Measurements from ENCODE around the gene CRYBG1.

Gene CRYBG1

DNA sequence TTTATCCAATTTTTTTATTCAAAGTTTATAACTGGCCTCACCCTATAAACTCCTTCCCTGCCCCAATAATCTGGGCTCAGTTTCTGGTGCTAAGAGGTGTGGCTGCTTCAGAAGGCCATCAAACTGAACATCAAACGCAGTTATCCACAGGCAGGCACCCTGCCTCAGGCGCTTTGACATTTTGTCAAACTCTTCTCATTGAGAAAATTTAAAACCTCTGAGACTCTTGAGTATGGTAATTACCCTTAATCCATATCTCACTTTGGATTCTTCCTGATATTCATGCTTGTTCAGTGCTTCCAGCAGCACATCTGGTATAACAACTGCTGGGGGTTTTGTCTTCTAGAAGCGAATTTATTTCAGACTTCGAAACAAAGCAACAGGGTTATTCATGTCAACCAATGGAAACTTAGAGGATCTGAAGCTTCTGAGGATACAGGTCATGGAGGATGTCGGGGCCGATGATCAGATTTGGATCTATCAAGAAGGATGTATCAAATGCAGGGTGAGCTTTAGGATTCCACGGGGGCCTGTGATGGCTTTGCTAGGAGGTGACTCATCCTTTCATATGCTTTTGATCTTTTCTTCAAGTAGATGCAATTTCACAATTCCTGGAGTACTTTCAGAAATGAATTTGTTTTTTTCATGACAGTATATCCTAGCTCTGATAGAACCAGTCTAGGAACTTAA lies 200.6 kb downstream of the CRYBG1 start:
- DNase-seq (ENCODE audit: low read depth): peak; percentile 79
- TF ChIP-seq, protein P1, sequence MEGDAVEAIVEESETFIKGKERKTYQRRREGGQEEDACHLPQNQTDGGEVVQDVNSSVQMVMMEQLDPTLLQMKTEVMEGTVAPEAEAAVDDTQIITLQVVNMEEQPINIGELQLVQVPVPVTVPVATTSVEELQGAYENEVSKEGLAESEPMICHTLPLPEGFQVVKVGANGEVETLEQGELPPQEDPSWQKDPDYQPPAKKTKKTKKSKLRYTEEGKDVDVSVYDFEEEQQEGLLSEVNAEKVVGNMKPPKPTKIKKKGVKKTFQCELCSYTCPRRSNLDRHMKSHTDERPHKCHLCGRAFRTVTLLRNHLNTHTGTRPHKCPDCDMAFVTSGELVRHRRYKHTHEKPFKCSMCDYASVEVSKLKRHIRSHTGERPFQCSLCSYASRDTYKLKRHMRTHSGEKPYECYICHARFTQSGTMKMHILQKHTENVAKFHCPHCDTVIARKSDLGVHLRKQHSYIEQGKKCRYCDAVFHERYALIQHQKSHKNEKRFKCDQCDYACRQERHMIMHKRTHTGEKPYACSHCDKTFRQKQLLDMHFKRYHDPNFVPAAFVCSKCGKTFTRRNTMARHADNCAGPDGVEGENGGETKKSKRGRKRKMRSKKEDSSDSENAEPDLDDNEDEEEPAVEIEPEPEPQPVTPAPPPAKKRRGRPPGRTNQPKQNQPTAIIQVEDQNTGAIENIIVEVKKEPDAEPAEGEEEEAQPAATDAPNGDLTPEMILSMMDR (conservative IDR thresholded peaks at IDR 0.05; ENCODE audit: low read depth, low read length): no peak
- no peak overlapping the region for H3K4me3 ChIP-seq (ENCODE audit: low read depth, low read length)

DNA sequence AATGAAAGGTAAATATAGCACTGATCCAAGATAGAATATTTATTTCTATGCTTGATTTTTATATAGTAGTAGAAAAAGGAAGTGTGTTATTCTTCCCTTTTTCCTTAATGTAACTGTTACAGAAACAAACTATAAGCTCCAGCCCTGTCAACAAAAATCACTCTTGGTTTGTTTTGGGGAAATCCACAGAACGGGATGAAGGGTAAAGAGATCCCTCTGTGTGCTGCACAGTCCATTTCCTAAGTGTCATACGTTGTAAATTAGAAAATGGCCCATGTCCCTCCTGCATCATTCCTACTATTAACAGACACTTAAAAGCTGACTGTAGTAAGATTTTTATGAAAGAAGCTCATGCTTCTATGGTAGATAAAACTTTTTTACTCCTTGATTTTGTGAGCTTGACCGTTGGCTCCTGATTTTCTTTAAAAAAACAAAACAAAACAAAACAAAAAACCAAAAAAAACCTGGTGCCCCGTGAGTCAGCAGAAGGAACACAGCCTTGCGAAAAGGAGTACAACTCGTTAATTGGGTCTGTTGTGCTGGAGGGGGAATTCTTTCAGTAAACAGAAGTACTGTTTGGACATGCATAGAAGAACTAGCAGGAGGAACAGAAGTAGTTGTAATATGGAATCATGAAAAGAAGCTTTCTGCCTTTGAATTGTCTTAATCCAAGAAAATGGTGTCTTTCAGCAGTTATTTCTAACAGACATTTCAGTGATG lies 201.3 kb downstream of the CRYBG1 start:
- TF ChIP-seq, protein P1 (conservative IDR thresholded peaks at IDR 0.05; ENCODE audit: low read depth, low read length): no peak
- no peak for DNase-seq (ENCODE audit: low read depth)
- no peak overlapping the region for H3K4me3 ChIP-seq (ENCODE audit: low read depth, low read length)

DNA sequence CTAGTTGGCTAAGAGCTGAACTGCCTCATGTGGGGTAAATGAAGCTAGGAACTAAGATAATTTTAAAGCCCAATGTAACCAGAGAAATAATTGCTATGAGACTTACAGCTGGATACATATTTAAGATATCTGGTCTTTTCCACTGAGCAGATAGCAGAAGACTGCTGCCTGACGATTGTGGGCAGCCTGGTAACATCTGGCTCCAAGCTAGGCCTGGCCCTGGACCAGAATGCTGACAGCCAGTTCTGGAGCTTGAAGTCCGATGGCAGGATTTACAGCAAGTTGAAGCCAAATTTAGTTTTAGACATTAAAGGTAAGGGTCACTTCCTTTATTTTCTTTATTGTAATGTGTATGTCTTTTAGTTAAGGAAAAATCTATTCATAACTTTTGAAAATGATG lies 203.1 kb downstream of the CRYBG1 start:
- DNase-seq (ENCODE audit: low read depth): no peak
- H3K4me3 ChIP-seq (ENCODE audit: low read depth, low read length): no peak overlapping the region
- TF ChIP-seq, protein P1 (conservative IDR thresholded peaks at IDR 0.05; ENCODE audit: low read depth, low read length): no peak

DNA sequence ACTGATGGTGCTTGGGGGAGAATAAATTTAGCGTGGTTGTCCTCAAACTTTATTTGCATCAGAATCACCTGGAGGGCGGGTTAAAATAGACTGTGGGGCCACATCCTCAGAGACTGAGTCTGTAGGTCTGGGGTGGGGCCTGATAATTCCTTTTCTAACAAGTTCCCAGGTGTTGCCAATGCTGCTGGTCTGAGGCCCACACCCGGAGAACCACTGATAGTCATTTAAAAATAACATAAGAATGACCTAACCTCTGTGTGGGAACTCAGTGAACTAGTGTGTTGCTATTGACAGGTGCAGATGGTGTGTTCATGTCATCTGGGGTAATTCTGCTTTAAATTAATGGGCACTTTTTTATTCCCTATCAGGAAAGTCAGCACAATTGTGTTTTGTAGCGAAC lies 204.0 kb downstream of the CRYBG1 start:
- TF ChIP-seq, protein P1 (conservative IDR thresholded peaks at IDR 0.05; ENCODE audit: low read depth, low read length): no peak
- DNase-seq (ENCODE audit: low read depth): no peak
- no peak overlapping the region for H3K4me3 ChIP-seq (ENCODE audit: low read depth, low read length)

DNA sequence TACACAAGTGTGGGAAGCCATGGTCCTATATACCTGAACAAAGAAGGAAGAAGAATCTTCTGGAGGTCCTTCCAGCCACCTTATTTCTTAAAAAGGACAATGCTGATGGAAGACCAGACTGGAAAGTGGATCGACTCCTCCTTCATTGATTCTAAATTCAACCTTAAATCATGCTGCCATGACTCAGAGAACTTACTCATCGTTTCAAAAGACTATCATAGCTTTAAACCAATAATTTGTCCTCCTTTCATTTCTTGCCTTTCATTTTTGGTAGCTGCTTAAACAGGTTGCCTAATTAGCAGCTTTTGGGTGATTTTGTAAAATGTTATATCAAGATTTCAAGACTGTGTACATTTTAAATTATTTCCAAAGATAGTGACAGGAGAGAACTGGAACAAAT lies 208.0 kb downstream of the CRYBG1 start:
- no peak overlapping the region for H3K4me3 ChIP-seq (ENCODE audit: low read depth, low read length)
- TF ChIP-seq, protein P1 (conservative IDR thresholded peaks at IDR 0.05; ENCODE audit: low read depth, low read length): no peak
- no peak for DNase-seq (ENCODE audit: low read depth)

DNA sequence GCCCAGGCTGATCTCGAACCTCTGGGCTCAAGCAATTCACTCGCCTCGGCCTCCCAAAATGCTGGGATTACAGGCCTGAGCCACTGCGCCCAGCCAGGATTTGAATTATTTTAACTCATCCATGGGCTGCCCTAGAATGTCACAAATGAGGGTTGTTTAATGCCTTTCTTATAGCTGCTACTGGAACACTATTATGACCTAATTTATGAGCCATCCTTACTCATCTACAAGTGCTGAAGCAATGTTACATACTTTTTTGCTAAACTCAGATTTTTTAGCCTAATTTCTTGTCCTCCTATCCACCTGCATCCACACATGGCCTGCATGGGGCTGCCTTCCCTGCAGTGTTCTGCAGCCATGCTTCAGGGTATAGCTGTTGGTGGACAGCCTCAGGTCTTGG lies 208.9 kb downstream of the CRYBG1 start:
- TF ChIP-seq, protein P1 (conservative IDR thresholded peaks at IDR 0.05; ENCODE audit: low read depth, low read length): no peak
- H3K4me3 ChIP-seq (ENCODE audit: low read depth, low read length): no peak overlapping the region
- no peak for DNase-seq (ENCODE audit: low read depth)

DNA sequence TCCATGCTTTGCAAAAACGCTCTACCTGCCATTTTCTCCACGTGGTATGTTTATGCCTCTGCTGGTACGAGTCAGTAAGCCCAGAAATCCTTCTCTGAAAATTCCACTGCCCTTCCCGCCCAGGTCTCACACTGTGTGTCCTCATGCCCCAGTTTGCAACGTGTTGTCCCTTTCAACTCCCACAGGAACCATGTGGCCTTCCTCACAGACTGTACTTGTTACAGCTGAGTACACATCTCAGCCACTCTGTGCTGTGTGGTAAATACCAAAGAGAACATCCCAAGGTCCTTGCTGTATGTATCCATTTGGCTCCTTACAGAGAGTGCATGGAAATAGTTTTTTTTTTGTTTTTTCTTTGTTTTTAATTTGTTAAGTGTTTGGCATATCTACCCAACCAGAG lies 211.9 kb downstream of the CRYBG1 start:
- DNase-seq (ENCODE audit: low read depth): no peak
- no peak overlapping the region for H3K4me3 ChIP-seq (ENCODE audit: low read depth, low read length)
- TF ChIP-seq, protein P1 (conservative IDR thresholded peaks at IDR 0.05; ENCODE audit: low read depth, low read length): no peak
